ENCODE measurements around the gene CACNG4. TPM values are rescaled to one million over a fixed set of nuclear protein-coding genes. Genes with fewer than 3 reads are reported as not detected.
A peak's percentile ranks its signal among the peaks of the same experiment; 100 is the strongest.

Gene CACNG4
- total and polyA plus RNA-seq, 11 donors = 0.08 to 0.88 (median 0.33) TPM; not detected in 8

- Histone ChIP-seq H3K9me3 (peaks cover 0 to 6% (median 0%) of the 10 kb centered on the region in 12 donors), H3K27ac (no peak overlapping the region), H3K4me1 (no peaks in the 10 kb centered on the region), H3K36me3 (no peaks in the 10 kb centered on the region), H3K4me3 (no peak overlapping the region), H3K27me3 (peaks cover 0 to 22% (median 2%) of the 10 kb centered on the region in 9 donors)
- ATAC-seq (no peak), DNase-seq (no peak)
- TF ChIP-seq POLR2A (IDR thresholded peaks at IDR 0.05) (no peak), CTCF (IDR thresholded peaks at IDR 0.05) (no peak)
- WGBS, 4 donors = 74 to 80% (median 76%) methylated on average over 8 of the region's 8 CpGs
- intact Hi-C loops (cut with DNase I) = no loop called here
Measured at GRCh38 chr17:66925811-66926500, 38.6 kb upstream of the CACNG4 start.

DNA sequence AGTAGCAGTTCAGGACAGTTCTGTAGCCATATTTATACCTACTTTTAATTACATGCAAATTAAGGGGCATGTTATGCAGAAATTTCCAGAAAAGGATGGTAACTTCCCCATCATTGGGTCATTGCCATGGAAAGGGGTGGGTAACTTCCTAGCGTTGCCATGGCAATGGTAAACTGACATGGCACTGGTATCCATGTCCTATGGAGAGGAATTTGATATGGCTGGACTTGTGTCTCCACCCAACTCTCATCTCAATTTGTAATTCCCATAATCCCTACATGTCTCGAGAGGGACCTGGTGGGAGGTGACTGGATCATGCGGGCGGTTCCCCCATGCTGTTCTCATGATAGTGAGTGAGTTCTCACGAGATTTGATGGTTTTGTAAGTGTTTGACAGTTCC is 35.6 kb upstream of the CACNG4 start:
- WGBS, 4 donors = 76 to 84% (median 81%) methylated on average over 5 of the region's 5 CpGs
- no peak for DNase-seq
- no peak for TF ChIP-seq POLR2A (IDR thresholded peaks at IDR 0.05)
- intact Hi-C loops (cut with DNase I) = no loop called here
- H3K9me3 ChIP-seq = no peaks in the 10 kb centered on the region
- no peak for ATAC-seq
- no peak overlapping the region for H3K27ac ChIP-seq
- H3K27me3 ChIP-seq = peaks cover 0 to 22% (median 4%) of the 10 kb centered on the region in 9 donors
- H3K4me1 ChIP-seq = no peaks in the 10 kb centered on the region
- no peak overlapping the region for H3K4me3 ChIP-seq
- H3K36me3 ChIP-seq = no peaks in the 10 kb centered on the region

GRCh38 chr17:66929591-66929990 is 34.9 kb upstream of the CACNG4 start:
- no peaks in the 10 kb centered on the region for H3K4me1 ChIP-seq
- intact Hi-C loops (cut with DNase I) = no loop called here
- no peak for TF ChIP-seq CTCF (IDR thresholded peaks at IDR 0.05)
- TF ChIP-seq POLR2A (IDR thresholded peaks at IDR 0.05) = no peak
- DNase-seq = no peak
- no peak overlapping the region for H3K4me3 ChIP-seq
- H3K27ac ChIP-seq = no peak overlapping the region
- no peaks in the 10 kb centered on the region for H3K36me3 ChIP-seq
- peaks cover 0 to 20% (median 4%) of the 10 kb centered on the region in 9 donors for H3K27me3 ChIP-seq
- 8 to 38% (median 23%) methylated on average over 1 of the region's 1 CpG for WGBS, 4 donors
- no peaks in the 10 kb centered on the region for H3K9me3 ChIP-seq
- no peak for ATAC-seq

- peak in 1 of 4 donors; percentile 42 for ATAC-seq
- Histone ChIP-seq H3K36me3 (no peaks in the 10 kb centered on the region), H3K4me1 (no peaks in the 10 kb centered on the region), H3K9me3 (no peaks in the 10 kb centered on the region), H3K27me3 (peaks cover 0 to 16% (median 4%) of the 10 kb centered on the region in 9 donors), H3K4me3 (no peak overlapping the region), H3K27ac (no peak overlapping the region)
- TF ChIP-seq POLR2A (IDR thresholded peaks at IDR 0.05) = no peak
- no peak for TF ChIP-seq CTCF (IDR thresholded peaks at IDR 0.05)
- intact Hi-C loops (cut with DNase I) = no loop called here
- DNase-seq = no peak
- WGBS, 4 donors = 50 to 62% (median 54%) methylated on average over 3 of the region's 3 CpGs
Measured at GRCh38 chr17:66930933-66931332, 33.6 kb upstream of the CACNG4 start.

- Histone ChIP-seq H3K9me3 (peaks cover 0 to 2% (median 0%) of the 10 kb centered on the region in 12 donors), H3K4me3 (no peak overlapping the region), H3K27me3 (peaks cover 0 to 14% (median 0%) of the 10 kb centered on the region in 9 donors), H3K36me3 (no peaks in the 10 kb centered on the region), H3K4me1 (no peaks in the 10 kb centered on the region), H3K27ac (no peak overlapping the region)
- intact Hi-C loops (cut with DNase I) = no loop called here
- no peak for TF ChIP-seq POLR2A (IDR thresholded peaks at IDR 0.05)
- no peak for TF ChIP-seq CTCF (IDR thresholded peaks at IDR 0.05)
- 63 to 70% (median 68%) methylated on average over 2 of the region's 2 CpGs for WGBS, 4 donors
- DNase-seq = no peak
- no peak for ATAC-seq
Measured at GRCh38 chr17:66932311-66932710, 32.2 kb upstream of the CACNG4 start.

Data from heart left ventricle (tissue), 16 donors.